GM19452 (cell line): ENCODE measurements around the gene IGSF21.

ENCODE experiments used
- ATAC-seq: cut with Tn5 transposase; IDR thresholded peaks from one replicate; pipeline ENCODE4 v1.9.1; 2021; ENCODE audit not compliant: unreplicated experiment

Gene IGSF21

GRCh38 chr1:18256282-18257235 is 149.0 kb downstream of the IGSF21 start:
- no peak for ATAC-seq

- no peak for ATAC-seq
Observed at GRCh38 chr1:18257778-18258177, 150.2 kb downstream of the IGSF21 start.

- ATAC-seq = no peak
Observed at GRCh38 chr1:18261891-18262290, 154.3 kb downstream of the IGSF21 start.

- no peak for ATAC-seq
Observed at GRCh38 chr1:18262726-18263125, 155.1 kb downstream of the IGSF21 start.

- ATAC-seq = no peak
Observed at GRCh38 chr1:18263547-18264120, 156.0 kb downstream of the IGSF21 start.

- ATAC-seq = no peak
Observed at GRCh38 chr1:18264450-18265039, 156.9 kb downstream of the IGSF21 start.

- no peak for ATAC-seq
Observed at GRCh38 chr1:18265641-18266040, 158.0 kb downstream of the IGSF21 start.

- ATAC-seq = no peak
Observed at GRCh38 chr1:18266391-18266790, 158.8 kb downstream of the IGSF21 start.

GRCh38 chr1:18271336-18271735 is 163.7 kb downstream of the IGSF21 start:
- ATAC-seq = no peak

- ATAC-seq = no peak
Observed at GRCh38 chr1:18278946-18279345, 171.3 kb downstream of the IGSF21 start.

- ATAC-seq = no peak
Observed at GRCh38 chr1:18279351-18280074, 171.9 kb downstream of the IGSF21 start.

- no peak for ATAC-seq
Observed at GRCh38 chr1:18280956-18281355, 173.4 kb downstream of the IGSF21 start.

- no peak for ATAC-seq
Observed at GRCh38 chr1:18282851-18283600, 175.4 kb downstream of the IGSF21 start.

GRCh38 chr1:18283601-18284385 is 176.2 kb downstream of the IGSF21 start:
- no peak for ATAC-seq

- ATAC-seq = no peak
Observed at GRCh38 chr1:18284805-18285537, 177.4 kb downstream of the IGSF21 start.

GRCh38 chr1:18285538-18285924 is 177.9 kb downstream of the IGSF21 start:
- ATAC-seq = no peak

- no peak for ATAC-seq
Observed at GRCh38 chr1:18288722-18289121, 181.1 kb downstream of the IGSF21 start.

- ATAC-seq = no peak
Observed at GRCh38 chr1:18289597-18289996, 182.0 kb downstream of the IGSF21 start.

GRCh38 chr1:18290740-18291412 is 183.3 kb downstream of the IGSF21 start:
- ATAC-seq = no peak
